ENCODE data around the gene DNASE1L1. TPM values are rescaled to one million over a fixed set of nuclear protein-coding genes. Genes with fewer than 3 reads are reported as not detected.
A peak's percentile ranks its signal among the peaks of the same experiment; 100 is the strongest.

DNASE1L1 gene
- total and polyA plus RNA-seq, 2 experiments from 2014 or later = 22.6 to 36.1 TPM

GRCh38 chrX:154370300-154371016 lies 38.6 kb downstream of the DNASE1L1 start:
- Histone ChIP-seq H3K4me3 (peak overlapping the region; percentile 49), H3K79me2 (peaks cover 28% of the 10 kb centered on the region), H3K27ac (peak overlapping the region; percentile 100), H3K9me3 (ENCODE audit: low read depth) (no peaks in the 10 kb centered on the region), H2AFZ (no peak overlapping the region), H3K9me2 (replicated peaks; ENCODE audit: insufficient read depth) (no peaks in the 10 kb centered on the region), H3K36me3 (replicated peaks; ENCODE audit: insufficient read depth, low read depth) (no peaks in the 10 kb centered on the region), H3K4me1 (ENCODE audit: insufficient read depth) (peaks cover 15% of the 10 kb centered on the region), H3K27me3 (no peaks in the 10 kb centered on the region), H3K4me2 (peak overlapping the region; percentile 85), H4K20me1 (ENCODE audit: insufficient read depth, poor library complexity, severe bottlenecking) (peaks cover 11% of the 10 kb centered on the region)
- TF ChIP-seq CTCF (IDR thresholded peaks at IDR 0.05; ENCODE audit: poor library complexity) (no peak), EZH2 (IDR thresholded peaks at IDR 0.05; ENCODE audit: borderline replicate concordance) (no peak), EZH2phosphoT487 (IDR thresholded peaks at IDR 0.05; ENCODE audit: low read depth, severe bottlenecking, unreplicated experiment) (no peak)
- 65% methylated on average over 39 of the region's 63 CpGs for WGBS (ENCODE audit: low lambda C conversion rate, missing lambda C conversion rate)
- DNase-seq (ENCODE audit: low spot score) = peak; percentile 44

- Histone ChIP-seq H2AFZ (no peak overlapping the region), H3K4me1 (ENCODE audit: insufficient read depth) (peaks cover 15% of the 10 kb centered on the region), H3K4me2 (peak overlapping the region; percentile 85), H3K79me2 (peaks cover 28% of the 10 kb centered on the region), H3K27ac (peak overlapping the region; percentile 100), H3K4me3 (peak overlapping the region; percentile 49), H3K9me3 (ENCODE audit: low read depth) (no peaks in the 10 kb centered on the region), H3K9me2 (replicated peaks; ENCODE audit: insufficient read depth) (no peaks in the 10 kb centered on the region), H3K27me3 (no peaks in the 10 kb centered on the region), H4K20me1 (ENCODE audit: insufficient read depth, poor library complexity, severe bottlenecking) (peaks cover 11% of the 10 kb centered on the region), H3K36me3 (replicated peaks; ENCODE audit: insufficient read depth, low read depth) (no peaks in the 10 kb centered on the region)
- WGBS (ENCODE audit: low lambda C conversion rate, missing lambda C conversion rate) = 38% methylated on average over 13 of the region's 13 CpGs
- no peak for TF ChIP-seq CTCF (IDR thresholded peaks at IDR 0.05; ENCODE audit: poor library complexity)
- no peak for TF ChIP-seq EZH2 (IDR thresholded peaks at IDR 0.05; ENCODE audit: borderline replicate concordance)
- no peak for TF ChIP-seq EZH2phosphoT487 (IDR thresholded peaks at IDR 0.05; ENCODE audit: low read depth, severe bottlenecking, unreplicated experiment)
- peak; percentile 89 for DNase-seq (ENCODE audit: low spot score)
These were observed 39.4 kb downstream of the DNASE1L1 start for GRCh38 chrX:154369449-154370299.

- Histone ChIP-seq H3K27ac (peak overlapping the region; percentile 100), H3K4me2 (peak overlapping the region; percentile 85), H4K20me1 (ENCODE audit: insufficient read depth, poor library complexity, severe bottlenecking) (peaks cover 11% of the 10 kb centered on the region), H3K79me2 (peaks cover 28% of the 10 kb centered on the region), H3K27me3 (no peaks in the 10 kb centered on the region), H3K4me3 (peak overlapping the region; percentile 55), H3K36me3 (replicated peaks; ENCODE audit: insufficient read depth, low read depth) (no peaks in the 10 kb centered on the region), H3K4me1 (ENCODE audit: insufficient read depth) (peaks cover 12% of the 10 kb centered on the region), H3K9me2 (replicated peaks; ENCODE audit: insufficient read depth) (no peaks in the 10 kb centered on the region), H2AFZ (no peak overlapping the region), H3K9me3 (ENCODE audit: low read depth) (no peaks in the 10 kb centered on the region)
- DNase-seq (ENCODE audit: low spot score) = peak; percentile 87
- WGBS (ENCODE audit: low lambda C conversion rate, missing lambda C conversion rate) = 49% methylated on average over 10 of the region's 16 CpGs
- TF ChIP-seq EZH2phosphoT487 (IDR thresholded peaks at IDR 0.05; ENCODE audit: low read depth, severe bottlenecking, unreplicated experiment) (no peak), CTCF (IDR thresholded peaks at IDR 0.05; ENCODE audit: poor library complexity) (no peak), EZH2 (IDR thresholded peaks at IDR 0.05; ENCODE audit: borderline replicate concordance) (no peak)
These were observed 40.2 kb downstream of the DNASE1L1 start for GRCh38 chrX:154368630-154369448.
